Measurements from ENCODE around the gene ARMC8. TPM values are rescaled to one million over a fixed set of nuclear protein-coding genes. Genes with fewer than 3 reads are reported as not detected.
A peak's percentile ranks its signal among the peaks of the same experiment; 100 is the strongest.

The ARMC8 gene
- total and polyA plus RNA-seq, 10 donors, result 13.7 to 95.0 (median 62.2) TPM

DNA sequence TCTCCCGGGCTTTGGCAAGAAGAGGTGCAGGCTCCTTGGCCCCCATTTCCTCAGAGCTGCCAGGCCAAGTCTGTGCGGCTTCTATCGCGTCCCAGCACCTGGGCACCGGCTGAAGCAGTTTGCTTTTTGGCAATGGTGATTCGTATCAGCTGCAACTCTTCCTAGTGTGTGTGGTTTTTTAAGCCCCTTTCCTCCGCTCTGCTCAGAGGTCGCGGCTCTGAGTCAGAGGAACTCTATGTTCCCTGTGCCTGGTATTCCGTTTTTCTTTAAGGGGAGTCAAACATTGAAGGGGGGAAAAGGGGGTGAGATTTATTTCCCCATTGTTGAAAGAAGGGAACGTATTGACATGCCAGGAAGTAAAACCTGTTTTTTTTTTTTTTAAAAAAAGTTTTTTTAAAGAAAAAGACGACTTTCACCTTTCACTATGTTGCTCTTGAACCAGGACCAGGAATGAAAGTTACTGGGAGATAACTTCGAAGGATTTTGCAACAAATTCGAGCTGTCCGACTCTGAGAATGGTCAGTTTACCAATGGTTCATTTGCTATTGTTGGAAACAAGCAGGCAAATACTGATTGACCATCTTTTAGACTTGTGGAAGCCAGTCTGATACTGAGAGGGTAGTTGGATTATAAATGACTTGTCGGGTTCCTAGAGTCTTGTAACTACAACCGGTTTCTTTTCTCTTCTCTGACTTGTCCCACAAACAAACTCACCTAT, 1.1 kb downstream of the ARMC8 start:
- Histone ChIP-seq H3K9me3 (no peaks in the 10 kb centered on the region), H3K4me3 (peak overlapping the region; percentile 79 to 96 (median 86)), H3K36me3 (peaks cover 0 to 31% (median 0%) of the 10 kb centered on the region in 6 donors), H3K4me1 (peaks cover 20 to 64% (median 49%) of the 10 kb centered on the region in 6 donors), H3K27ac (peak overlapping the region; percentile 73 to 97 (median 94)), H3K27me3 (replicated peaks in 1 of 7) (peaks cover 0 to 22% (median 0%) of the 10 kb centered on the region in 7 donors)
- 8 to 12% (median 9%) methylated on average over 17 of the region's 17 CpGs for WGBS, 5 donors
- intact Hi-C loops (cut with DNase I; ENCODE audit: low total_unique reads), result no loop called here
- TF ChIP-seq CTCF (IDR thresholded peaks at IDR 0.05 in 8 of 11, conservative IDR thresholded peaks at IDR 0.05 in 3 of 11) (no peak), POLR2A (IDR thresholded peaks at IDR 0.05) (no peak), POLR2AphosphoS5 (IDR thresholded peaks at IDR 0.05) (no peak)
- DNase-seq, result no peak

DNA sequence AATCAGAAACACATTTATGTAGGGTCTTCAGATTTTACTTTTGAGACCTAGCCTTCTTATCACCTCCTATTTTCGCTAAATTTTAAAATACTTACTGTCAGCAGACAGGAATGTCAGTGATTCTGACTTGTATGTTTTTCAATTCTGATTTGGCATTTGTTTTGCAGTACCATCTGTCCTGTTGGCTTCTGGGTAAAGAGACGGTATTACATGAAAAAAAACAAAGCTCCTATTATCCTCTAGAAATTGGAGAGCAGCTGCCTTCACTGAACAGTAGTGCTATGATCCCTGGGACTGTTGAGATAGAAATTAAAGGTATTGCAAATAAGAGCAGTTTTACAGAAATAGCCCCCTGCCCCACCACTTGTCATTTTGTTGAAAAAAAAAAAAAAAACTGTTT, 8.4 kb downstream of the ARMC8 start:
- Histone ChIP-seq H3K27ac (no peak overlapping the region), H3K4me3 (no peak overlapping the region), H3K36me3 (peaks cover 0 to 42% (median 0%) of the 10 kb centered on the region in 6 donors), H3K27me3 (replicated peaks in 1 of 7) (no peaks in the 10 kb centered on the region), H3K9me3 (no peaks in the 10 kb centered on the region), H3K4me1 (peaks cover 0 to 61% (median 29%) of the 10 kb centered on the region in 6 donors)
- no peak for DNase-seq
- TF ChIP-seq POLR2AphosphoS5 (IDR thresholded peaks at IDR 0.05), result no peak
- WGBS, 5 donors, result 87 to 94% (median 93%) methylated on average over 2 of the region's 2 CpGs
- intact Hi-C loops (cut with DNase I; ENCODE audit: low total_unique reads), result no loop called here

DNA sequence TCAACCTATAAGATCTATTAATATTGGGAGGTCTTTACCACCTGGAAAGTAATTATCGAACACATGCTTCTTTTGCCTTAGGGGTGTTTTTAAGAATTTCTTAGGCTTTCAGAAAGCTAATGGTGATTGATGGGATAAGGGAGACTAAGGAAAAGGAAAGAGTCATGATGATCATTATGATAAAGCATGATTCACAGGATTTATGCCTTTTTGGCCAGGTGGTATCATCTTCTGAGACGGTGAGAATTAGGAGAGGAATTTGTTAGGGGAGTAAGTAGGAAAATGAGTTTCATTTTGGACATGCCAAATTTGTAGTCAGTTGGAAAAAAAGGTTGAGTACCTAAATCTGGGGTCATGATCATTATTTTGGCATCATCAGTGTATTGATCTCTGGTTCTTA, 8.9 kb downstream of the ARMC8 start:
- Histone ChIP-seq H3K36me3 (peaks cover 0 to 39% (median 0%) of the 10 kb centered on the region in 6 donors), H3K27ac (no peak overlapping the region), H3K4me1 (peaks cover 0 to 61% (median 27%) of the 10 kb centered on the region in 6 donors), H3K9me3 (no peaks in the 10 kb centered on the region), H3K4me3 (no peak overlapping the region), H3K27me3 (replicated peaks in 1 of 7) (no peaks in the 10 kb centered on the region)
- DNase-seq, result no peak
- 95 to 98% (median 97%) methylated on average over 2 of the region's 2 CpGs for WGBS, 5 donors
- intact Hi-C loops (cut with DNase I; ENCODE audit: low total_unique reads), result no loop called here
- TF ChIP-seq POLR2A (IDR thresholded peaks at IDR 0.05), result no peak

DNA sequence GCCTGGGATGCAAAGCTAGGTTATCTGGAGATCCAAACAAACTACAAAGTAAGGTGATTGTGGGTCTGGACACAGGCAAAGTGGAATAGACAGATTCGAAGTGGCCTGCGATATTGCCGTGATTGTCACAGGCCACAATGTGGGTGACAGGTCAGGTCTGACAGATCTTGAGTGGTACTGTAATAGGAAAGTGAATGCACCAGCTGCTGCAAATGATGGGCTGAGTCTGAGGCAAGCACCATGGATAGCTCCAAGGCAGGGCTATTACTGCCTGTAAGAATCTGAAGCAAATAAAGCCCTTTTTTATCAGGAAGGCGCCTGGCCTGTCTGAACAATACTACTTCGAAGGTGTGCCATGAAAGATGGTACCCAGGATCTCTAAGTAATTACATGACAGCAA, 10.0 kb downstream of the ARMC8 start:
- 87 to 91% (median 90%) methylated on average over 5 of the region's 5 CpGs for WGBS, 5 donors
- peaks cover 0 to 31% (median 0%) of the 10 kb centered on the region in 6 donors for H3K36me3 ChIP-seq
- TF ChIP-seq CTCF (IDR thresholded peaks at IDR 0.05 in 8 of 11, conservative IDR thresholded peaks at IDR 0.05 in 3 of 11) (no peak), POLR2AphosphoS5 (IDR thresholded peaks at IDR 0.05) (no peak)
- peaks cover 0 to 58% (median 19%) of the 10 kb centered on the region in 6 donors for H3K4me1 ChIP-seq
- no peaks in the 10 kb centered on the region for H3K27me3 ChIP-seq (replicated peaks in 1 of 7)
- no peak overlapping the region for H3K4me3 ChIP-seq
- intact Hi-C loops (cut with DNase I; ENCODE audit: low total_unique reads), result no loop called here
- no peak overlapping the region for H3K27ac ChIP-seq
- no peaks in the 10 kb centered on the region for H3K9me3 ChIP-seq
- DNase-seq, result no peak

GRCh38 chr3:138197524-138197923, 10.4 kb downstream of the ARMC8 start:
- no peak for DNase-seq
- Histone ChIP-seq H3K36me3 (peaks cover 0 to 27% (median 0%) of the 10 kb centered on the region in 6 donors), H3K4me3 (no peak overlapping the region), H3K4me1 (peaks cover 0 to 58% (median 18%) of the 10 kb centered on the region in 6 donors), H3K27ac (no peak overlapping the region), H3K9me3 (no peaks in the 10 kb centered on the region), H3K27me3 (replicated peaks in 1 of 7) (no peaks in the 10 kb centered on the region)
- TF ChIP-seq POLR2A (IDR thresholded peaks at IDR 0.05), result no peak
- no peak for TF ChIP-seq POLR2AphosphoS5 (IDR thresholded peaks at IDR 0.05)
- no peak for TF ChIP-seq CTCF (IDR thresholded peaks at IDR 0.05 in 8 of 11, conservative IDR thresholded peaks at IDR 0.05 in 3 of 11)
- WGBS, 5 donors, result 87 to 97% (median 94%) methylated on average over 1 of the region's 1 CpG
- intact Hi-C loops (cut with DNase I; ENCODE audit: low total_unique reads), result no loop called here

All from spleen (tissue), 11 donors.